IPS DF 19.7 (cell line): ENCODE results near the gene NAPSA.
"Not testable (repeated sequence)": the region's sequence is repeated elsewhere in the genome, so short reads cannot be mapped to it uniquely, and the experiment has no call there.

ENCODE experiments used
- DNase-seq: peaks from one replicate; pipeline ENCODE4 v3.0.0-alpha.2; 2013; ENCODE audit warnings: low read depth, low spot score

The NAPSA gene

DNA sequence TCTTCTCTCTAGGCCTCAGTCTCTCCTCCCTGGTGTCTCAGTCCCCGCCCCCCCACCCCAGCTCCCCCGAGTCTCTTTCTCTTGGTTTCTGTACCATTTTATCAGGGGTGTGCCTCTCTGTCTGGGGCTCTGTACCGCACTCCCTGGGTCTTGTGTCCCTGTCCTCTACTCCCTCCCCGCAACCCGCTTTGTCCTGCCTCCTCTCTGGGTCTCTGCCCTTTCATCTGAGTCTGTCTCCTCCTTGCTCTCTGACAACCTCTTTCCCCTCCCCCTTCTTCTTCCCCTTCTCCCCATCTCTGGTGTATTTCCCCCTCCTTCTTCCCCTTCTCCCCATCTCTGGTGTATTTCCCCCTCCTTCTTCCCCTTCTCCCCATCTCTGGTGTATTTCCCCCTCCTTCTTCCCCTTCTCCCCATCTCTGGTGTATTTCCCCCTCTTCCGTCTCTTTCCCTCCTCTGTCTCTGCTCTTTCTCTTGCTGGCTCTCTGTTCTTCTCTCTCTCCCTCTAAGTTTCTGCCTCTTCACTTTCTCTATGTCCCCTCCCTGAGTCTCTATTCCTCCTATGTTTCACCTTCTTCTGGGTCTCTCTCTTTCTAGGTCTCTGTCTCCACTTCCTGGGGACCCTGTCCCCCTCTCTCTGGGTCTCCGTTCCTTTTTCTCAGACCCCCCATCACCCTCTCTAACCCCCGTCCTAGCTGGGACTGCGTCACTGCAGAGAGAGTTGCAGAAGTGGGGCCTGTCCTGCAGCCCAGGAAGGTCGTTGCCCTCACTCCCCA is 34.0 kb downstream of the NAPSA start:
- DNase-seq: no peak

DNA sequence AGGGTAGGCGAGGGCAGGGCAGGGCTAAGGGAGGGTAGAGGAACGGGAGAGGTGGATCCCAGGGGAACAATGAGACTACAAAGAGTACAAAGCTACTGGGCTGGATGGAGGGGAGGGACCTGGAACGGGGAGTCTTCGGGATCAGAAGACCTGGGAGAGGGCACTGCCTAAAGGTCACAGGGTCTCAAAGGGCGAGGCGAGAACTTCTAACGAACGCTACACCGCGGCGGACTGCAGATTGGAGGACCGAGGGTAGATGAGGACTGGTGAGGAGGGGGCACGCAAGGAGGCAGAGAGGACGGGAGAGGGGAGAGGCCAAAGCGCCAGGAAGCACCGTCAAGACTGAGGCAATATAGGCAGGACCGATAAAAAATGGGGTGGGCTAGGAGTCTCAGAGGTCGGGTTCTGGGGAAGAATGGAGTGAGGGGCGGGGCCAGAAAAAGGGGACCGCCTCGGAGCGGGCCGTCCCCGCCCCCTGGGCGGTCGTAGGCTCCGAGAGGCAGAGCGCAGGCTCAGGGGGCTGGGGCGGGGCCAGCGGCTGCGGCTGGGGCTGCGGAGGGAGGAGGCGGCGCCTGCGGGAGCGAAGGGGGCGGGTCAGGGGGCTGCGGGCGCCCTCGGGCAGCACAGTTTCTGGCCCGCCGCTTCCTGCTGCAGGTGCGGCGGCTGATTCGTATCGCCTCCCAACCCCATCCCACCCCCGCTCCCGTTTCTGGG is 34.9 kb downstream of the NAPSA start:
- DNase-seq: no peak

DNA sequence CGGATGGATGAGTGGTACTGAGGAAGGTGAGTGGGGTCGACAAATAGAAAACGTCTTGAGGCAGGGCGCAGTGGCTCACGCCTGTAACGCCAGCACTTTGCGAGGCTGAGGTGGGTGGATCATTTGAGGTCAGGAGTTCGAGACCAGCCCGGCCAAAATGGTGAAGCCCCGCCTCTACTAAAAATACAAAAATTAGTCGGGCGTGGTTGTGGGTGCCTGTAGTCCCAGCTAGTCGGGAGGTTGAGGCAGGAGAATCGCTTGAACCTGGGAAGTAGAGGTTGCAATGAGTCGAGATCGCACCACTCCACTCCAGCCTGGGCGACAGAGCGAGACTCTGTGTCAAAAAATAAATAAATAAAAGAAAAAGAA is 35.5 kb downstream of the NAPSA start:
- DNase-seq: not testable (repeated sequence)

DNA sequence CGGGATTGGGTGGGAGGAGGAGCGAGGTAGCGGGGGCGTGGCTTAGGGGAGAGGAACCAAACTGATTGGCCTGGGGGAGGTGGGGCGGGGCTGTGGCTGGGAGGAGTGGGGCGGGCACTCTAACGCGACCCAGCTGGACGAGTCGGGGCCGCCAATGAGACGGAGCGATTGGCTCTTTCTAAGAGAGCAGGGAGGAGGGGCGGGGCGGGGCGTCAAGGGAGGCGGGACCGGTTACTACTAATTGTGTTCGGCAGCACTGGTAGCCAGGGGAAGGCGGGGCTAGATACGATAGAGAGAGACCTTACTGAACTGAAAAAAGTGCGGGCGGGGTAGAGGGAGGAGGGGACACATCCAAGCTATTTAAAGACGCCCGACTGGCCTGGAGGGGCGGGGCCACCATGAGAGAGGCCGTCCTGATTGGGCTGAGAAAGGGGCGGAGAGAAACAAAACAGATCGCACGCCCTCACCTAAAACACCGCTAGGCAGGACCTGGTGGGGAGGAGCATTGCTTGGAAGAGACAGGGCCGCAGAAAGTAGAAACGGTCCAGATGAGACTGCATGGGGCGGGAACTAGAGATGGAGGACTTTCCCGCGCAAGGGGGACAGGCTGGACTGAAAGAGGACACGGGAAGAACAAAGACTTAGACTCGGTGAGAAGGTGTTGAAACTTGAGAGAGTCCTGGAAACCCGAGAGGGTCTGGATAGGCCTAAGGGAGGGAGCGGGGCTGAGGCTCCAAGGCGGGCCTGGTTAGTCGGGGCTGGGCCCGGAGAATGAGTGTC is 36.1 kb downstream of the NAPSA start, which contains the start of gene KCNC3:
Gene KCNC3 (minus strand): TSS at position 232 of the 780 bp plus-strand sequence. CDS start 295 bp downstream, outside the sequence.
- DNase-seq: peak; percentile 90

DNA sequence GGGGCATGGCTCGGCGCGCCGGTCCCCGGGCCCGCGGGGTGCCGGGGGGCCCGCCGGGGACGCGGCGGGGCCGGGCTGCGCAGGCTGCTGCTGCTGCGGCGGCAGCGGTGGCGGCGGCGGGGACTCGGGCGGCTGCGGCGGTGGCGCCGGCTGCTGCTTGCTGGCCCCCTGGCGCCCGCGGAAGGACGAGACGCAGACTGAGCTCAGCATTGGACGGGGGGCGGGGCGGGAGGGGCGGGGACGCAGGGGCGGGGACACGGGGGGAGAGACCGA is 36.6 kb downstream of the NAPSA start:
- DNase-seq: no peak

DNA sequence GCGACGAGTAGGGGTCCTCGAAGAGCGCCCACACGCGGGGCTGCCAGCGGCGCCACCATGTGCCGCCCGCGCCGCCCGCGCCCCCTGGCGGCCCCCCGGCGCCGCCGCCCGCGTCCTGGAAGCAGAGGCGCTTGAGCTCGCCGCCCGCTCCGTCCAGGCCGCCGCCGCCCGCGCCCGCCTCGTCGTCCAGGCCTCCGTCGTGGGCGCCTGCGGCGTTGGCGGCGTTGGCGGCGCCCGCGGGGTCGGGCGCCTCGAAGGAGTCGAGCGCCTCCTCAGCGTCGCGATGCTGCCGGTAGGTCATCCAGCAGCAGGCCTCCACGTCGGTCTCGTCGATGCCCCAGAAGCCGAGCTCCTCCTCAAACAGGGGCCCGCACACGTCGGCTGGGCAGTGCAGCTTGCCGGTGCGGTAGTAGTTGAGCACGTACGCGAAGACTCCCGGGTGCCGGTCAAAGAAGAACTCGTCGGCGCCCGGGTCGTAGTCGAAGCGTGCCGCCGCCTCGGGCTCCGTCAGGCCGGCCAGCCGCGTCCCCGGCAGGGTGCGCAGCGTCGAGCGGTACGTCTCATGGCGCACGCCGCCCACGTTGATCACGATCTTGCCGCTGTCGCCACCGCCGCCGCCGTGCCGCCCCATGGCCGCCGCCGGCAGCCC is 37.1 kb downstream of the NAPSA start:
- no peak for DNase-seq

DNA sequence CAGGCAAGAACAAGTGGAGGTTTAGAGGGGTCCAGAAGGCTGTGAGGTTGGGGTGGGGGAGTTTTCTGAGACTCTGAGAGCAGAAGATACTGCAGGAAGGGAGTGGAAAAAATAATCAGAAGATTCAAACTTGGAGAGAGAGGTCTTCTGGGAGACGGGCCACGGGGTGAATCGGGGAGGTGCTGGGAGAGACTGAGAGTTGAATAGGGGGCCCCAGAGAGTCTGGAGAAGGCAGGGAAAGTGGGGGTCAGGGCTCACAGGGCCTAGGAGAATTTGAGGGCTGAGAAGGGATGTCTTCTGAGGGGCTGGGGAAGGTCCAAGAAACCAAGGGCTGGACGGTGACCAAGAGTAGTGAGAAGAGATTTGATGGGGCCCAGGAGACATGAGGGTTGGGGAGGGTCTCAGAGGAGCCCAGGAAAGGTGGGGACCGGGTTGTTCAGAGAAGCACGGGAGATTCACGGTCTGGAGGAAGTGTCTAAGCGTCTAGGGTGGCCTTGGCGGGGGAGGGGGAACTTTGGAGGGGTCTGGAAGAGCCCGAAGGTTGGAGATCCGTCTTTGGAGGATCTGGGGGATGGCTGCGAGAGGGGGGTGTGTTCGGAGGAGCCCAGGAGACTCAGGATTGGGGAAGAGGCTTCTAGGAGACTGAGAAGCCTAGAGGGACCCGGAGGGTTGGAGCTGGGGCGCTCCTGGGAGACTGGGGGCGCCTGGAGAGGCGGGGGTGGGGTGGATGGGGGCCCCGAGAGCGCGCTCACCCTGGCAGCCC is 37.8 kb downstream of the NAPSA start:
- no peak for DNase-seq

DNA sequence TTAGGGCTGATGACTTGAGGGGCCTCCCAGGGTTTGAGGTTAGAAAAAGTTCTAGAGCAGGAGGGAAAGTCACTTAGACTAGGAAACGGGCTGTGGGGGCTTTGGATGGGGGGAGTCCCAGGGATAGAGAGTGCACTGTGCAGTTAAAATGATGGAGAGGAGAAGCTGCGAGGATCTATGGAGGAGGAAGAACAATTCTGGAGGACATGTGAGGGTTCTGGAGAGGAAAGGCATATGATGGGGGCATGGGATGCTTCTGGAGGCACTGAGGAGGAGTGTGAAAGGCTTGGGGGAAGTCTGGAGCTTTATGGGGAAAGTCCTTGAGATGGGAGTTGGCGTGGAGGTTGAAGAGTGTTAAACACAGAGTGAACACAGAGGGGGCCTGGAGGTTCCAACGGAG is 38.4 kb downstream of the NAPSA start:
- DNase-seq: no peak

DNA sequence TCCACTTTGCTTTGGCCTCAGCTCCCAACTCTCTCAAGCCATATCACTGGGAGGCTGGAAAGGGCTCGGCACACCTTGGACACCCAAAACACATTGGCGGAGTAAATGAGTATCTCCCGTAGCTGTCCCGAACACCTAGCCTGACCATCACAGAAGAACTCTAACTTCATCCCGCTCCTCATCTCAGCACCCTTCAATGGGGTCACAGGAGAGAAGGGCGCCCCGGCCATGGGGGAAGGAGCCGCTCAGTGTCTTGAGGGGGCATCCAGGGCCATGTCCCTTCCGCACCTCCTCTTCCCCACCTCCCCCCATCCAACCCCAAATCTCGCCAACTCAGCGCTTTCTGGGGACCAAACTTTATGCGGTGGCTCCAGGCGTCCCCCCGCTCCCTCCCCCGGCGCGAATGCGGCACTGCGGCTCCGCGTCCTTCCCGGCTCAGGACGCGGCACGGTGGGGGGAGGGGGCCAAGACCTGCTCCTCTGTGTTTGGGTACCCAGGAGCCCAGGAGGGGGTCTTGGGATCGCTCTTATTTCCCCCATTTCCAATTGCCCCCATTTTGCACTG is 39.3 kb downstream of the NAPSA start:
- no peak for DNase-seq

DNA sequence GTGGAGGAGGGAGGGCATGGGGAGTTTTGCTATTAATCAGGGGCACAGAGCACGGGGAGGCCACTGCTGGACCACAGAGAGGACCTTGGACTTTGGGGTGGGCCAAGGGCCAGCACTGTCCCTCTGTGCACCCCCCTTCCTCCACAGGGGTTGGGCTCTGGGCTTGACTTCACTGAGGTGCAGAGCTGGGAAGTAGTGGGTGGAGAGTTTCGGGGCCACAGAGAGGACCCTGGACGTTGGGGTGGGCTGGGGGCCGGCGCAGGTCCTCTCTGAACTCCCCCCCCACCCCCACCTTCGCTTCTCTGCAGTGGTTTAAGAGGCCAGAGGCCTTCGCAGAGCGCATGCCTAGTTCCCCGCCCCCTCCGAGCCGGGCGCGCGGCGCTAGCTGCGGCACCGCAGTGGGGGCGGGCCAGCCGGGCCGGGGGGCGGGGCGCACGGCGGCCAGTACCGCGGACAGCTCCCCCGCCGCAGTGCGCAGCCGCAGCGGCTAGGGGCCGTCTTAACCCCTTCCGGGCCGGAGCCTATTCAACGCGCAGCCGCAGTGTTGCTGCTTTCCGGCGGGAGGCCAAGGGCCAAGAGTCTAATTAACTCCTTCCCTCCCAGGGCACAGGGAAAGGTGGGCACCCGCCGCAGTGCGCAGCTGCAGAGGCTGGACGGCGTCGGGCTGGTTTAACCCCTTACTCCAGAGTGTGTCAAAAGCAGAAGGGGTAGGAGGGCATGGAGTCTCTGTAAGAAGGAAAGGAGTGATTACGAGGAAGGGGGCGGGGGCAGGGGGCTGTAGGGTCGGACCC is 39.9 kb downstream of the NAPSA start:
- peak; percentile 78 for DNase-seq

DNA sequence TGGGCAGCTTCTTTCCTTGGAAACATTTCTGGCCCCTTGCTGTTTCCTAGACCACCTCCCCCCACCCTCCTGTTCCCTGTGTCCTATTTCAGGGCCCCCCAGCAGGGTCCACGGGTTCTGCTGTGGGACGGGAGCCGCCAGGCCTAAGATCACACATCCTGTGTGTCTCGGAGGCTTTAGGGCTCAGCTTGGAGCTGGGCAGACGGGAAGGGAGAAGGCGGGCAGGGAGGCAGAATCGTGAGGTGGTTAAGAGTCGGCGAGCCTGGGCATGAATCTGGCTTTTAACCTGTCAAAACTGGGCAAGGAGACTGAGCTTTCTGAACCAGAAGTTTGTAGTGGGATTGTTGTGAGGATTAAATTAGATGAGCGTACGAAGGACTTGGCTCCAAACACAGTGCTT is 41.1 kb downstream of the NAPSA start:
- no peak for DNase-seq

DNA sequence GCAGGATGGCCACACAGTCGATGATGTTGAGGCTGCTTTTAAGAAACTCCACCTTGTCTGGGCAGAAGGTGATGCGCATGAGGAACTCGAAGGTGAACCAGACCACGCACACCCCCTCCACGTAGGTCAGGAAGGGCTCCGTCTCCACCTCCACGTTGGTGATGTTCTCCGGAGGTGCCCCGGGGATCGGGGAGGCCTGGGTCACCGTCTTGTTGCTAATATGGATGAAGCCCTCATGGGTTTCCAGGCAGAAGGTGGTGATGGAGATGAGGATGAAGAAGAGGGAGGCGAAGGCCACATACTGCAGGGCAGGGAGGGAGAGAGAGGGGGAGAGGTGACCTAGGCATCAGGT is 41.7 kb downstream of the NAPSA start:
- DNase-seq: no peak

DNA sequence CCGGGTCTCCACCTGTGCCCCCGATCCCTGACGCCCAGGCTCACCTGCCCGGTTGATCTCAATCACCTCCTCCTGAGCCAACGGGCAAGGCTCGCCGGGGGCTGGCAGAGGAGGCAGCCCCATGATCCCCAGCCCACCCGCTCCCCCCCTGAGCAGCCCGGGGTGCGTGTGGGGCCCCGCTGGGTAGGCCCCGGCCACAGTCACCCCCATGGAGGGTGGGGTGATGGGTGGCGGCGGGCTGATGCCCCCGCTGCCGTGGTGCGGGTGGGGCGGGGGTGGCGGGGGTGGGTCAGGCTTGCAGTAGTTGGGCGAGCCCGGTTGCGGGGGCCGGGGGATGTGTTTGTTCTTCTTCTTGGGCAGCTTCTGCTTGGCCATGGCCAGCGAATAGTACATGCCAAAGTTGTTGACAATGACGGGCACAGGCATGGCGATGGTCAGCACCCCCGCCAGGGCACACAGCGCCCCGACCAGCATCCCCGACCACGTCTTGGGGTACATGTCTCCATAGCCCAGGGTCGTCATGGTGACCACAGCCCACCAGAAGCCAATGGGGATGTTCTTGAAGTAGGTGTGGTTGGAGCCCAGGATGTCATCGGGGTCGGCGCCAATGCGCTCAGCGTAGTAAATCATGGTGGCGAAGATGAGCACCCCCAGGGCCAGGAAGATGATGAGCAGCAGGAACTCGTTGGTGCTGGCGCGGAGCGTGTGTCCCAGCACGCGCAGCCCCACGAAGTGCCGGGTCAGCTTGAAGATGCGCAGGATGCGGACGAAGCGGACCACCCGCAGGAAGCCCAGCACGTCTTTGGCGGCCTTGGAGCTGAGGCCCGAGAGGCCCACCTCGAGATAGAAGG is 42.3 kb downstream of the NAPSA start:
- DNase-seq: no peak

DNA sequence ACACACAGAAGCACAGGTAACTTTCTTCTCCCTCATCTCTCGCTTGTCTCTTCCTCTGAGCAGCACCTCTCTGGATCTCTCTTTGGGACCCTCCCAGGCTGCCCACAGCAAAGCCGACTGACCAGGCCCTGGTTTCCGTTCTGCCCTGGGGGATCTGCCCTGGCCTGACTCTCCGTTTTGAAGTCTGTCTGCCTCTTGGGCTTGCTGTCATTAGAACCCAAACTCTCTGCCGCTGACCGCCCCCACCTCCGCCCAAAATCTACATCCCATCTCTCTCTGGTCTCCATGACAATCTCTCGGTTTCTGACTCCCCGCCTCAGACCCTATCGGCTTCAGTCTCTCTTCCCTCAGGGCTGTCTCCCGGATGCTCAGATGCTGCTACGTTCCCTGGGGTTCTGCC is 43.2 kb downstream of the NAPSA start:
- no peak for DNase-seq

DNA sequence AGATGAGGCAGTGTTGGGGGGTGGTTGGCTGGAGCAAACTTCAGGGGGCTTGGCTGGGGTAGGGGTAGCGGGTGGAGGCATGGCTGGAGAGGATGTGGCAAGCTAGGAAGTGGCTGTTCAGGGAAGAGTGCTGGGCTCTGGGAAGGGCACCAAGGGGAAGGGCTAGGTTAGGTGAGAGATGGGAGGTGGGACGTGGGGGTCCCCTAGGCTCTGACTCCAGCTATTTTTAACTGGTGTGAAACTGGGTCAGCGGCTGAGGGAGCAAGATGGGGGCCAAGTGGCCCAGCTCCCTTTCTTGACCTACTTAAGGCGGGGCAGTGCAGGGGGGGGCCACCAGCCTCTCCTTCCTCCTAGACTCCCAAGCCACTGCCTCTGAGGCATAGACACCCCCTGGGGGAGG is 43.6 kb downstream of the NAPSA start:
- DNase-seq: no peak

DNA sequence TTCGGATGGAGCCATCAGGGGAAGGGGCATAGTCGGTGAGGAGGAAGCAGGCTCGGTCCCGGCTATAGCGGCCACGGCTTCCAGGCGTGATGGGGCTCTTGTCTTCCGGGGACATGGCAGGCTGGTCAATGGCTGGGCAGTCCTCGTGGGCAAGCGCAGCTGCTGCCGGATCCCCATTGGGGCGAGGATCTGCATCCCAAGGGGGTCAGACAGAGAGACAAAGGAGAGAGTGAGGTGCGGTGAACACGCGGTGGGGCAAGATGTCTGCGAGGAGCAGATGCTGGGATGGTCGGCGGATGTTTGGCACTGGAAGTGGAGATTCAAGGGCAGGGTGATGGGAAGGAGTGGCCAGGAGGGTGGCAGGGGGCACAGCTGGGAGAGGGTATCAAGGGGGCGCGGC is 44.8 kb downstream of the NAPSA start:
- DNase-seq: no peak

DNA sequence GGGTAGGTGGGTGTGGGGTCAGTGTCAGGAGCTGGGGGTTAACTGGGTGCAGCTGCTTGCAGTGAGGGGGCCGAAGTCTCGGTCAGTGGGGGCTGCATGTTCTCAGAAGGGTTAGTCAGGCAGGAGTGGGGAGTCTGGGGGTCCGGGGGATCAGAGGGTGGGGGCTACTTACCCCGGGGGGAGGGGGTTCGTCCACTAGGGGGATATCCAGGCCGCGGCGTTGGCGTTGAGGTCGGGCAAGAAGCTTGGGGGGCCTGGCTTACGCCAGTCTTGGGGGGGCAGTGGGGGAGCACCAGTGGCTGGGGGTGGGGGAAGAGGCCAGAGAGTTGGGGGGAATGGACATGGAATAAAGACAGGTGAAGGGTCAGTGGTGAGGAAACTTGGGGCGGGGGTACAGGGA is 45.4 kb downstream of the NAPSA start:
- DNase-seq: no peak

DNA sequence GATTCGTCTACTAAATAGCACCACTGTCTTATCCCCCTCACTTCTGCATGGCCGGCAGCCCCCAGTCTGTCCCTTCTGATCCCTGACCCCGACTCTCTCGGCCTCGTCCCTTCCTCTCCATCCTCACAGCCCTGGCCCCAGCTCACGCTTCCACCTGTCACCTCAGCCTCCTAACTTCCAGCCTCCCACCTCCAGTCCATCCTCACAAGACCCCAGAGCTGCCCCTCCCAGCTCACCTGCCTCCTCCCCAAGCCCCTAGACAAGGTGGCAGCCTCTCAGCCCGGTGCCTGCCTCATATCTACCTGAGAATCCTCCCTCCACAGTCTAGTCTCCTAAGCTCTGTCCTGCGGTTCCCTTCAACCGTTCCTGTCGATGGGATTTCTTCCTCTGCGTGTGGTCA is 46.3 kb downstream of the NAPSA start:
- DNase-seq: no peak

DNA sequence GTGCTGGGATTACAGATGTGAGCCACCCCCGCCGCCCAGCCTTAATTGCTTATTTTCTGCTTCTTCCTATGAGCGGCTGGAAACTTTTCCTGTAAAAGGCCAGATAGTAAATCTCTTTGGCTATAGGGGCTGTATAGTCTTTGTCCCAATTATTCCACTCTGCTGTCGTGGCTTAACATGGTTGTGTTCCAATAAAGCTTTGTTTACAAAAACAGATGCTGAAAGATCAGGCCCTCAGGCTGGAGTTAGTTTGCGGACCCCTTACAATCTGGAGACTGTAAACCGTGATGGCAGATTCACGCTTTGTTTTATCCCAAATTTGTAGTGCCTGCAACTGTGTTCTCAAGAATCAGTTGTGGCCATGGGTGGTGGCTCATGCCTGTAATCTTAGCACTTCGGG is 47.0 kb downstream of the NAPSA start:
- DNase-seq: no peak

DNA sequence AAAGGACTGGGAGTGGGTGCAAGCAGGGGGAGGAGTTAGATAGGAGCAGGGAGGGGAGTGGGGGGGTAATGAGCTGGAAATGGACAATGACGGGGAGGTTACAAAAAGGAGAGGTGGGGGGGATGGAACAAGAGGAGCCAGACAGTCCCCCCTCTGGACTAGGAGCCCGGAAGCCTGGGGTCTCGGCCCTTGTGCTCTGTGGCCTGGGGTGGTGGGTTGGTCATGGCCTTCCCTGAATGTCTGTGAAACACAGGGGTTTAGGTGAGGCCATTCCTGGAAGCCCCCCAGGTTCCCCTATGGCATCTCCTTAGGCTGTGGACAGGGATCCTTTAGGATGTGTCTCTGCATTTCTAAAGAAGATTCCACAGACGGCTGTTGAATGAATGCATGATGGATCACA is 48.3 kb downstream of the NAPSA start:
- no peak for DNase-seq
